A549 (cell line): Measurements from ENCODE around the gene TTC17. TPM values are rescaled to one million over a fixed set of nuclear protein-coding genes. Genes with fewer than 3 reads are reported as not detected.
"Not testable (repeated sequence)": the region's sequence is repeated elsewhere in the genome, so short reads cannot be mapped to it uniquely, and the experiment has no call there.

Experiments used
- ATAC-seq, 2 experiments: fragments of 200-7000 bp in 1 of 2; fragments of >200 bp in 1 of 2; cut with Nextera tagmentation in 1 of 2; cut with Tn5 transposase in 1 of 2; 3 replicates each; pipeline versions ENCODE4 v1.8.0 to v1.9.1; 2018 to 2020; ENCODE audit warnings: mild to moderate bottlenecking in 1 of 2, moderate library complexity in 1 of 2
- CTCF ChIA-PET: fragments of 300-600 bp; sonication (Branson Sonifier 250); formaldehyde crosslinking; extraction: SDS; loops from one replicate; lab custom pipeline; 2021; ENCODE audit warnings: antibody characterized with exemption, inconsistent platforms; lab: Yijun Ruan, JAX
- POLR2A ChIA-PET: fragments of 350-600 bp; formaldehyde crosslinking; extraction: SDS; loops from one replicate; lab custom pipeline; 2021; ENCODE audit warnings: antibody characterized with exemption, inconsistent platforms; lab: Yijun Ruan, JAX
- DNase-seq, 2 experiments: peaks; one replicate each; pipeline versions ENCODE4 v3.0.0 to v3.0.0-alpha.2; 2011 to 2016; ENCODE audit warnings: low read depth in 1 of 2, low spot score in 1 of 2
- FAIRE-seq: peaks from 2 replicates; lab custom pipeline; 2011; peaks lifted over from hg19 to GRCh38; lab: Jason Lieb, UNC
- H3K27ac ChIP-seq, 2 experiments: fragments of >200 bp; sonication (Bioruptor Twin); formaldehyde crosslinking; 3 replicates each; pipeline ENCODE4 v1.5.1; 2016 to 2017
- H3K4me1 ChIP-seq: fragments of >200 bp; sonication (Bioruptor Twin); formaldehyde crosslinking; 3 replicates; pipeline ENCODE4 v1.6.1; 2016
- H3K4me2 ChIP-seq: fragments of >200 bp; sonication (Bioruptor Twin); formaldehyde crosslinking; 3 replicates; pipeline ENCODE4 v1.6.1; 2016
- H3K4me3 ChIP-seq: fragments of >200 bp; sonication (Bioruptor Twin); formaldehyde crosslinking; 3 replicates; pipeline ENCODE4 v1.5.1; 2016
- H3K9me3 ChIP-seq: fragments of >200 bp; sonication (Bioruptor Twin); formaldehyde crosslinking; 3 replicates; pipeline ENCODE4 v1.6.1; 2016
- CBX2 ChIP-seq: fragments of 200-600 bp; sonication (generic); IDR thresholded peaks from 2 replicates; pipeline ENCODE4 v1.6.1; 2016; ENCODE audit warnings: low read depth, mild to moderate bottlenecking, borderline replicate concordance
- CEBPB ChIP-seq, 2 experiments: fragments of >200 bp in 1 of 2; sonication (Bioruptor Twin) in 1 of 2; formaldehyde crosslinking in 1 of 2; IDR thresholded peaks; 2 replicates each; pipeline ENCODE4 v1.6.1; 2012 to 2016
- CHD2 ChIP-seq: fragments of 150-350 bp; IDR thresholded peaks from 2 replicates; pipeline ENCODE4 v1.6.1; 2014; ENCODE audit warnings: low read length; ENCODE audit not compliant: partially characterized antibody
- CHD4 ChIP-seq: fragments of 200-600 bp; sonication (generic); IDR thresholded peaks from 2 replicates; pipeline ENCODE4 v1.6.1; 2016; ENCODE audit warnings: antibody characterized with exemption, mild to moderate bottlenecking, borderline replicate concordance
- EHF ChIP-seq: fragments of 250-450 bp; sonication (Bioruptor Pico); IDR thresholded peaks from 2 replicates; pipeline ENCODE4 v1.5.0; 2020; ENCODE audit warnings: mild to moderate bottlenecking
- EHMT2 ChIP-seq: fragments of 200-600 bp; sonication (generic); IDR thresholded peaks from 2 replicates; pipeline ENCODE4 v1.6.1; 2016; ENCODE audit warnings: antibody characterized with exemption, low read depth, mild to moderate bottlenecking, moderate library complexity
- FOSB ChIP-seq: fragments of 250-450 bp; sonication (Bioruptor Pico); IDR thresholded peaks from 2 replicates; pipeline ENCODE4 v1.5.0; 2020; ENCODE audit warnings: mild to moderate bottlenecking, moderate library complexity
- FOXS1 ChIP-seq: fragments of 250-450 bp; sonication (Bioruptor Pico); IDR thresholded peaks from 2 replicates; pipeline ENCODE4 v1.5.0; 2020; ENCODE audit warnings: mild to moderate bottlenecking, moderate library complexity
- KDM5A ChIP-seq: fragments of 200-600 bp; sonication (generic); IDR thresholded peaks from 2 replicates; pipeline ENCODE4 v1.6.1; 2016; ENCODE audit warnings: antibody characterized with exemption, mild to moderate bottlenecking
- MAFK ChIP-seq: fragments of 450-650 bp; IDR thresholded peaks from 2 replicates; pipeline ENCODE4 v1.6.1; 2014; ENCODE audit not compliant: partially characterized antibody
- MAZ ChIP-seq: fragments of 150-350 bp; IDR thresholded peaks from 2 replicates; pipeline ENCODE4 v1.6.1; 2014; ENCODE audit warnings: antibody characterized with exemption, low read depth, low read length, borderline replicate concordance
- NFE2L2 ChIP-seq: fragments of 150-350 bp; conservative IDR thresholded peaks from 2 replicates; pipeline ENCODE4 v1.6.1; 2014; ENCODE audit warnings: low read length
- NPAS2 ChIP-seq: fragments of 250-450 bp; sonication (Bioruptor Pico); IDR thresholded peaks from 2 replicates; pipeline ENCODE4 v1.8.0; 2022; ENCODE audit warnings: mild to moderate bottlenecking, moderate library complexity, borderline replicate concordance
- NR3C1 ChIP-seq: fragments of >200 bp; sonication (Bioruptor Twin); formaldehyde crosslinking; IDR thresholded peaks from 3 replicates; pipeline ENCODE4 v1.6.1; 2017
- PHF8 ChIP-seq: fragments of 200-600 bp; sonication (generic); IDR thresholded peaks from 2 replicates; pipeline ENCODE4 v1.6.1; 2016; ENCODE audit warnings: low read depth, mild to moderate bottlenecking, antibody characterized with exemption, moderate library complexity, borderline replicate concordance
- RFX5 ChIP-seq: fragments of 450-650 bp; IDR thresholded peaks from 2 replicates; pipeline ENCODE4 v1.7.1; 2014; ENCODE audit warnings: antibody characterized with exemption, mild to moderate bottlenecking, moderate library complexity
- ZC3H11A ChIP-seq: fragments of 450-650 bp; IDR thresholded peaks from 2 replicates; pipeline ENCODE4 v1.6.1; 2014; ENCODE audit warnings: antibody characterized with exemption, mild to moderate bottlenecking
- ZFP36 ChIP-seq: fragments of 450-650 bp; IDR thresholded peaks from 2 replicates; pipeline ENCODE4 v1.6.1; 2014; ENCODE audit warnings: borderline replicate concordance; ENCODE audit not compliant: partially characterized antibody
- ZSCAN20 ChIP-seq: fragments of 250-450 bp; sonication (Bioruptor Pico); IDR thresholded peaks from 2 replicates; pipeline ENCODE4 v1.8.0; 2022; ENCODE audit warnings: mild to moderate bottlenecking, moderate library complexity
- WGBS: methylation state at CpG from one replicate; pipeline ENCODE4 v1.1.6; 2017; ENCODE audit errors: missing lambda C conversion rate; 5-methylcytosine and 5-hydroxymethylcytosine counted together
- polyA plus RNA-seq, 4 experiments: library from polyadenylated mRNA; depleted of rRNA in 3 of 4; stranded (reverse); fragments of >200 nt; fragmentation: RNase III in 1 of 4; extraction: RNeasy Plus Mini Kit Qiagen cat#74134 plus additional on column Dnase treatment in 1 of 4; gene quantifications; 2 replicates in 3 of 4; 3 replicates in 1 of 4; pipeline ENCODE4 v1.2.3, GENCODE V29; 2011 to 2017
- TF ChIP-seq, protein P1 (sequence below): IDR thresholded peaks from 2 replicates; pipeline ENCODE4 v1.6.1; 2012
- TF ChIP-seq, protein P2 (sequence below): IDR thresholded peaks from 2 replicates; pipeline ENCODE4 v1.6.1; 2012; ENCODE audit warnings: low read depth, borderline replicate concordance
- TF ChIP-seq, protein P3 (sequence below): fragments of 150-350 bp; IDR thresholded peaks from 2 replicates; pipeline ENCODE4 v1.6.1; 2014; ENCODE audit warnings: low read depth, mild to moderate bottlenecking, low read length
- TF ChIP-seq, protein P4 (sequence below): fragments of 450-650 bp; IDR thresholded peaks from 2 replicates; pipeline ENCODE4 v1.6.1; 2014; ENCODE audit warnings: antibody characterized with exemption
- TF ChIP-seq, protein P5 (sequence below): fragments of 250-450 bp; sonication (Bioruptor Pico); IDR thresholded peaks from 2 replicates; pipeline ENCODE4 v1.5.0; 2020; ENCODE audit warnings: low read depth, mild to moderate bottlenecking, moderate library complexity

The TTC17 gene
- polyA plus RNA-seq, 2 of the 4 experiments (the other 2 are of a cell fraction): 28.9 to 89.4 TPM

DNA sequence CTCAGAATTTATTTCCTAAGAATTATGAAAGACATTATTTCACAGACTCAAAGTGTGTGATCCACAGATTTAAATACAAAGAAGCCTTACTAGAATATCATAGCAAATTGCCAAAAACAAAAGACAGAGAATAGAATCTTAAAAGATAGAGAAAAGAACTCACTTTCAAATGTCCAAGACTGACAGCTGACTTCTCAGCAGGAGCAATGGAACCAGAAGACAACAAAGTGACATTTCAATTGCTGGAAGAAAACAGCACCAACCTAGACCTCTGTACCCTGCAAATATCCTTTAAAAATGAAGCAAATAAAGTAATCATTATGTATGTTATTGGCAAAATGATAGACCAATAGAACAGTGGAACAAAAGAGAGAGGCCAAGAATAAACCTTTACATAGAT is 109.2 kb downstream of the TTC17 start:
- ChIA-PET CTCF (interaction anchor here (1.2 kb wide), 1 partner anchor 26 kb away, joined by 3 read pairs; no protein-coding TSS in a partner anchor), POLR2A (no interaction called here)
- FAIRE-seq (no peak), DNase-seq (peak in 1 of 2 experiments; percentile 19), ATAC-seq (no peak)
- no peak overlapping the region for H3K27ac ChIP-seq
- H3K9me3 ChIP-seq: peaks cover 43% of the 10 kb centered on the region
- no peak overlapping the region for H3K4me2 ChIP-seq
- TF ChIP-seq FOSB: no peak
- H3K4me1 ChIP-seq: no peaks in the 10 kb centered on the region
- no peak overlapping the region for H3K4me3 ChIP-seq

DNA sequence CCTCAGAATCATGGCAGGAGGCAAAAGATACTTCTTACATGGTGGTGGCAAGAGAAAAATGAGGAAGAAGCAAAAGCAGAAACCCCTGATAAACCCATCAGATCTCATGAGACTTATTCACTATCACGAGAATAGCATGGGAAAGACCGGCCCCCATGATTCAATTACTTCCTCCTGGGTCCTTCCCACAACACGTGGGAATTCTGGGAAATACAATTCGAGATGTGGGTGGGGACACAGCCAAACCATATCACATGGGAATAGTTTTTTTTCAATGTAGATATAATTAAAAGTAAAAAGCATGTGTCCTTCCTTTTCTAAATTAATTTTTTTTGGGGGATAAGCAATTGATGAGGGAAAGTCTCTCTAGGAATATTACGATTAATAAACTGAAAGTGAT is 118.8 kb downstream of the TTC17 start:
- DNase-seq, H3K4me2 ChIP-seq, POLR2A ChIA-PET, CTCF ChIA-PET, FAIRE-seq, H3K27ac ChIP-seq, ATAC-seq, H3K4me1 ChIP-seq, H3K4me3 ChIP-seq: not testable (repeated sequence)
- 94% methylated on average over 5 of the region's 5 CpGs for WGBS
- peaks cover 11% of the 10 kb centered on the region; the same call in 1 of the 3 replicates for H3K9me3 ChIP-seq

DNA sequence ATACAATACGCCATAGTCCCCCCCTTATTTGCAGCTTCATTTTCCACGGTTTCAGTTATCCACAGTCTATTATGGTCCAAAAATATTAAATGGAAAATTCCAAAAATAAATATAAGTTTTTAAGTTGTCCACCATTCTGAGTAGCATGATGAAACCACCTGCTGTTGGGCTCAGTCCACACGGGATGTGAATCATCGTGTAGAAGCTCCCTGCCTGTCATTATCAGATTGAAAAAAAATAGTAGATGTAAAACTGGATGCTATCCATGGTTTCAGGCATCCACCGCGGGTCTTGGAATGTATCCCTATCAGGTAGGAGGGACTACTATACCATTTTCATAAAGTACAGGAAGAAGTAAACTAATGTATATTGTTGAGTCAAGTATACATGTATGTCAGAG is 127.4 kb downstream of the TTC17 start:
- H3K9me3 ChIP-seq: no peaks in the 10 kb centered on the region
- ATAC-seq: no peak
- no peak for FAIRE-seq
- no peak for DNase-seq
- no peak overlapping the region for H3K4me3 ChIP-seq
- no peak overlapping the region for H3K27ac ChIP-seq
- no peaks in the 10 kb centered on the region for H3K4me1 ChIP-seq
- 79% methylated on average over 6 of the region's 6 CpGs for WGBS
- POLR2A ChIA-PET: no interaction called here
- TF ChIP-seq RFX5 (no peak), MAZ (no peak), CHD4 (no peak), PHF8 (no peak), ZC3H11A (no peak), NR3C1 (no peak), FOXS1 (CRISPR knock-in tag) (no peak), EHMT2 (no peak), NFE2L2 (no peak)
- TF ChIP-seq, protein P1, sequence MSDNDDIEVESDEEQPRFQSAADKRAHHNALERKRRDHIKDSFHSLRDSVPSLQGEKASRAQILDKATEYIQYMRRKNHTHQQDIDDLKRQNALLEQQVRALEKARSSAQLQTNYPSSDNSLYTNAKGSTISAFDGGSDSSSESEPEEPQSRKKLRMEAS: no peak
- TF ChIP-seq, protein P2, sequence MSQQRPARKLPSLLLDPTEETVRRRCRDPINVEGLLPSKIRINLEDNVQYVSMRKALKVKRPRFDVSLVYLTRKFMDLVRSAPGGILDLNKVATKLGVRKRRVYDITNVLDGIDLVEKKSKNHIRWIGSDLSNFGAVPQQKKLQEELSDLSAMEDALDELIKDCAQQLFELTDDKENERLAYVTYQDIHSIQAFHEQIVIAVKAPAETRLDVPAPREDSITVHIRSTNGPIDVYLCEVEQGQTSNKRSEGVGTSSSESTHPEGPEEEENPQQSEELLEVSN: no peak
- TF ChIP-seq, protein P3, sequence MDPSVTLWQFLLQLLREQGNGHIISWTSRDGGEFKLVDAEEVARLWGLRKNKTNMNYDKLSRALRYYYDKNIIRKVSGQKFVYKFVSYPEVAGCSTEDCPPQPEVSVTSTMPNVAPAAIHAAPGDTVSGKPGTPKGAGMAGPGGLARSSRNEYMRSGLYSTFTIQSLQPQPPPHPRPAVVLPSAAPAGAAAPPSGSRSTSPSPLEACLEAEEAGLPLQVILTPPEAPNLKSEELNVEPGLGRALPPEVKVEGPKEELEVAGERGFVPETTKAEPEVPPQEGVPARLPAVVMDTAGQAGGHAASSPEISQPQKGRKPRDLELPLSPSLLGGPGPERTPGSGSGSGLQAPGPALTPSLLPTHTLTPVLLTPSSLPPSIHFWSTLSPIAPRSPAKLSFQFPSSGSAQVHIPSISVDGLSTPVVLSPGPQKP: no peak
- H3K4me2 ChIP-seq: no peak overlapping the region
- CTCF ChIA-PET: no interaction called here

DNA sequence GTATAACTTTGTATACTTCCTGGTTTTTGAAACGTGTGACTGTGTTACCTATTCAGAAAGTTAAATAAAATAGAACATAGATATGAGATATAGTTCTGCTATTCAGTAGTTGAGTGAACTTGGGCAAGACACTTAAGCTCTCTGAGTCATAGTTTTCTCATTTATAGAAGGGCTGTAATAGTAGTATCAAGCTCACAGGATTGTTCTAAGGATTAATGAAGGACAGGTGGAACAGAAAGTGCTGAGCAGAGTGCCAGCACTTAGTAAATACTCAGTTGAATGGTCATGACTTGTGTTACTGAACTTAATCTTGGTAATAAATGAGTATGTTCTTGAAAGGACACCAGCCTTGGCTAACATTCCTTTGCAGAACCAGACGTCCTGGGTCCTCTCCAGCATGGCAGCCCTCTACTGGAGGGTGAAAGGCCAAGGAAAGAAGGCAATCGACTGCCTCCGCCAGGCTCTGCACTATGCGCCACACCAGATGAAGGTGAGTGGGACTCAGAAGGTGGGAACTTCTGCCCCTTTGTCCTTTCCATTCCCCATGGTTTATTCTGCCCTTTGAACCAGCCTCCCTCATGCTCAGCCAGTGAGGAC is 131.2 kb downstream of the TTC17 start:
- no peak overlapping the region for H3K4me3 ChIP-seq
- no peak for DNase-seq
- no peak overlapping the region for H3K27ac ChIP-seq
- no peaks in the 10 kb centered on the region for H3K9me3 ChIP-seq
- CTCF ChIA-PET: no interaction called here
- no peak for TF ChIP-seq NR3C1
- no peak for TF ChIP-seq ZFP36
- TF ChIP-seq MAFK: no peak
- TF ChIP-seq, protein P4, sequence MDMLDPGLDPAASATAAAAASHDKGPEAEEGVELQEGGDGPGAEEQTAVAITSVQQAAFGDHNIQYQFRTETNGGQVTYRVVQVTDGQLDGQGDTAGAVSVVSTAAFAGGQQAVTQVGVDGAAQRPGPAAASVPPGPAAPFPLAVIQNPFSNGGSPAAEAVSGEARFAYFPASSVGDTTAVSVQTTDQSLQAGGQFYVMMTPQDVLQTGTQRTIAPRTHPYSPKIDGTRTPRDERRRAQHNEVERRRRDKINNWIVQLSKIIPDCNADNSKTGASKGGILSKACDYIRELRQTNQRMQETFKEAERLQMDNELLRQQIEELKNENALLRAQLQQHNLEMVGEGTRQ: no peak
- TF ChIP-seq CHD2: no peak
- no peak for TF ChIP-seq CEBPB (IDR thresholded peaks at IDR 0.05)
- no peak for TF ChIP-seq PHF8
- TF ChIP-seq EHF (CRISPR knock-in tag): no peak
- TF ChIP-seq KDM5A: no peak
- no peak for TF ChIP-seq ZC3H11A
- no peak for TF ChIP-seq NPAS2 (CRISPR knock-in tag)
- TF ChIP-seq, protein P1: no peak
- no peak for TF ChIP-seq CBX2
- no peak for TF ChIP-seq ZSCAN20 (CRISPR knock-in tag)
- TF ChIP-seq, protein P5, sequence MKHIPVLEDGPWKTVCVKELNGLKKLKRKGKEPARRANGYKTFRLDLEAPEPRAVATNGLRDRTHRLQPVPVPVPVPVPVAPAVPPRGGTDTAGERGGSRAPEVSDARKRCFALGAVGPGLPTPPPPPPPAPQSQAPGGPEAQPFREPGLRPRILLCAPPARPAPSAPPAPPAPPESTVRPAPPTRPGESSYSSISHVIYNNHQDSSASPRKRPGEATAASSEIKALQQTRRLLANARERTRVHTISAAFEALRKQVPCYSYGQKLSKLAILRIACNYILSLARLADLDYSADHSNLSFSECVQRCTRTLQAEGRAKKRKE (CRISPR knock-in tag): no peak
- TF ChIP-seq, all 56 proteins: peak for 0
- no peak overlapping the region for H3K4me2 ChIP-seq
- 88% methylated on average over 5 of the region's 5 CpGs for WGBS
- FAIRE-seq (no peak), ATAC-seq (no peak)
- no peaks in the 10 kb centered on the region for H3K4me1 ChIP-seq
- POLR2A ChIA-PET: no interaction called here
